ENCODE data around the gene ADARB1. TPM values are rescaled to one million over a fixed set of nuclear protein-coding genes. Genes with fewer than 3 reads are reported as not detected.

ADARB1 gene
- total RNA-seq, 1 experiment from 2014 or later, result 14.6 TPM

GRCh38 chr21:45032977-45033710, 41.2 kb upstream of the ADARB1 start (continued):
- TF ChIP-seq ZNF281 (CRISPR knock-in tag; IDR thresholded peaks at IDR 0.05) (no peak), ZNF121 (CRISPR knock-in tag; IDR thresholded peaks at IDR 0.05) (no peak), TP53 (CRISPR knock-in tag; IDR thresholded peaks at IDR 0.05) (no peak), ZSCAN18 (CRISPR knock-in tag; IDR thresholded peaks at IDR 0.05) (no peak), ZNF423 (CRISPR knock-in tag; IDR thresholded peaks at IDR 0.05) (no peak)

- Mint-ChIP-seq H3K4me3 (no peak overlapping the region), H3K27ac (no peak overlapping the region), H3K36me3 (peaks cover 9% of the 10 kb centered on the region), H3K27me3 (ENCODE audit: low read depth) (peaks cover 18% of the 10 kb centered on the region), H3K9me3 (peaks cover 19% of the 10 kb centered on the region), H3K4me1 (peaks cover 30% of the 10 kb centered on the region)
- ATAC-seq, result no peak
- TF ChIP-seq ZNF232 (CRISPR knock-in tag; IDR thresholded peaks at IDR 0.05), result no peak
- no peak for TF ChIP-seq IRF1 (CRISPR knock-in tag; IDR thresholded peaks at IDR 0.05)
- TF ChIP-seq ZNF317 (CRISPR knock-in tag; IDR thresholded peaks at IDR 0.05; ENCODE audit: borderline replicate concordance, low read depth), result no peak
- no peak for TF ChIP-seq CDX4 (CRISPR knock-in tag; IDR thresholded peaks at IDR 0.05; ENCODE audit: borderline replicate concordance)
- no peak for TF ChIP-seq JAZF1 (CRISPR knock-in tag; IDR thresholded peaks at IDR 0.05)
- no peak for TF ChIP-seq ZNF532 (CRISPR knock-in tag; IDR thresholded peaks at IDR 0.05; ENCODE audit: borderline replicate concordance)
- TF ChIP-seq PRDM15 (CRISPR knock-in tag; IDR thresholded peaks at IDR 0.05), result no peak
- TF ChIP-seq MAX (CRISPR knock-in tag; IDR thresholded peaks at IDR 0.05), result no peak
- TF ChIP-seq ZNF263 (CRISPR knock-in tag; IDR thresholded peaks at IDR 0.05; ENCODE audit: low read depth), result no peak
- no peak for DNase-seq (ENCODE audit: low spot score)
- CTCF ChIA-PET, result no interaction called here
- POLR2A ChIA-PET, result no interaction called here
Observed at GRCh38 chr21:45033791-45034555, 40.4 kb upstream of the ADARB1 start.

All from WTC11 (cell line).